GM19438 (cell line): ENCODE data around the gene PLAAT3.
"Not testable (repeated sequence)": the region's sequence is repeated elsewhere in the genome, so short reads cannot be mapped to it uniquely, and the experiment has no call there.

Experiments used
- ATAC-seq: cut with Tn5 transposase; IDR thresholded peaks from one replicate; pipeline ENCODE4 v1.9.1; 2021; ENCODE audit warnings: low read depth; ENCODE audit not compliant: unreplicated experiment

PLAAT3 gene

GRCh38 chr11:63609971-63610580 lies 4.2 kb downstream of the PLAAT3 start:
- no peak for ATAC-seq

- no peak for ATAC-seq
Measured at GRCh38 chr11:63609536-63609935, 4.7 kb downstream of the PLAAT3 start.

- no peak for ATAC-seq
Measured at GRCh38 chr11:63608353-63609345, 5.6 kb downstream of the PLAAT3 start.

- ATAC-seq = no peak
Measured at GRCh38 chr11:63603180-63603518, 11.1 kb downstream of the PLAAT3 start.

- ATAC-seq = not testable (repeated sequence)
Measured at GRCh38 chr11:63602290-63603179, 11.7 kb downstream of the PLAAT3 start.

GRCh38 chr11:63599211-63600122 lies 14.8 kb downstream of the PLAAT3 start:
- ATAC-seq = no peak

GRCh38 chr11:63598556-63598955 lies 15.7 kb downstream of the PLAAT3 start:
- ATAC-seq = no peak

- ATAC-seq = no peak
Measured at GRCh38 chr11:63595296-63595695, 18.9 kb downstream of the PLAAT3 start.

GRCh38 chr11:63592975-63593395 lies 21.2 kb downstream of the PLAAT3 start:
- ATAC-seq = no peak

- no peak for ATAC-seq
Measured at GRCh38 chr11:63590024-63590788, 24.0 kb downstream of the PLAAT3 start.

- ATAC-seq = no peak
Measured at GRCh38 chr11:63589000-63589399, 25.2 kb downstream of the PLAAT3 start.

- ATAC-seq = no peak
Measured at GRCh38 chr11:63586451-63587166, 27.6 kb downstream of the PLAAT3 start.

GRCh38 chr11:63583357-63583677 lies 30.9 kb downstream of the PLAAT3 start:
- ATAC-seq = no peak

- not testable (repeated sequence) for ATAC-seq
Measured at GRCh38 chr11:63581224-63581623, 33.0 kb downstream of the PLAAT3 start.

- ATAC-seq = not testable (repeated sequence)
Measured at GRCh38 chr11:63578882-63579281, 35.4 kb downstream of the PLAAT3 start.

- no peak for ATAC-seq
Measured at GRCh38 chr11:63574856-63575602, 39.2 kb downstream of the PLAAT3 start.

- peak; percentile 64 for ATAC-seq
Measured at GRCh38 chr11:63573881-63574855, 40.1 kb downstream of the PLAAT3 start.
